Stimulated activated CD8-positive, alpha-beta memory T cell treated with anti-CD3 and anti-CD28 coated beads, Interleukin-12 subunit alpha, Interleukin-12 subunit beta, amount 100 ng/mL, for 24 hours (primary cell): ENCODE data around the gene PABPN1.

Source experiments
- DNase-seq: peaks from one replicate; pipeline ENCODE4 v3.0.0-alpha.2; 2020; ENCODE audit errors: extremely low read depth

The PABPN1 gene

GRCh38 chr14:23326491-23327332 is 5.5 kb downstream of the PABPN1 start:
- no peak for DNase-seq

- no peak for DNase-seq
Measured at GRCh38 chr14:23327947-23328744, 6.9 kb downstream of the PABPN1 start.

- DNase-seq: no peak
Measured at GRCh38 chr14:23335623-23336022, 14.4 kb downstream of the PABPN1 start.

- DNase-seq: no peak
Measured at GRCh38 chr14:23339506-23340268, 18.4 kb downstream of the PABPN1 start.

- DNase-seq: no peak
Measured at GRCh38 chr14:23344481-23344880, 23.2 kb downstream of the PABPN1 start.

- DNase-seq: no peak
Measured at GRCh38 chr14:23345987-23346692, 24.9 kb downstream of the PABPN1 start.

- DNase-seq: no peak
Measured at GRCh38 chr14:23346693-23347405, 25.6 kb downstream of the PABPN1 start.

- no peak for DNase-seq
Measured at GRCh38 chr14:23347406-23348296, 26.4 kb downstream of the PABPN1 start.

GRCh38 chr14:23348297-23348655 is 27.0 kb downstream of the PABPN1 start:
- DNase-seq: no peak

- DNase-seq: no peak
Measured at GRCh38 chr14:23349156-23349845, 28.0 kb downstream of the PABPN1 start.

- no peak for DNase-seq
Measured at GRCh38 chr14:23351681-23352505, 30.6 kb downstream of the PABPN1 start.

- no peak for DNase-seq
Measured at GRCh38 chr14:23352506-23353432, 31.5 kb downstream of the PABPN1 start, which contains the start of gene SLC22A17. TSS of gene SLC22A17 (minus strand) at chr14:23352887.

GRCh38 chr14:23353433-23353780 is 32.1 kb downstream of the PABPN1 start:
- no peak for DNase-seq

GRCh38 chr14:23354990-23355389 is 33.7 kb downstream of the PABPN1 start:
- DNase-seq: no peak

- no peak for DNase-seq
Measured at GRCh38 chr14:23355871-23356435, 34.7 kb downstream of the PABPN1 start.

- DNase-seq: no peak
Measured at GRCh38 chr14:23356662-23357061, 35.4 kb downstream of the PABPN1 start.

GRCh38 chr14:23357261-23357660 is 36.0 kb downstream of the PABPN1 start:
- no peak for DNase-seq
